HPDE6-E6E7 (cell line): ENCODE measurements around the gene ZNF385B.

Experiments
- DNase-seq: peaks from one replicate; pipeline ENCODE4 v3.0.0; 2011; ENCODE audit warnings: missing footprints; ENCODE audit errors: extremely low spot score

The ZNF385B gene

GRCh38 chr2:179444056-179444455 lies 417.4 kb downstream of the ZNF385B start:
- DNase-seq, result no peak

GRCh38 chr2:179443180-179443579 lies 418.2 kb downstream of the ZNF385B start:
- no peak for DNase-seq

GRCh38 chr2:179442206-179442605 lies 419.2 kb downstream of the ZNF385B start:
- DNase-seq, result no peak

GRCh38 chr2:179441551-179441950 lies 419.9 kb downstream of the ZNF385B start:
- DNase-seq, result no peak

- no peak for DNase-seq
Measured at GRCh38 chr2:179440642-179441251, 420.7 kb downstream of the ZNF385B start.

- no peak for DNase-seq
Measured at GRCh38 chr2:179438654-179439053, 422.8 kb downstream of the ZNF385B start.

- DNase-seq, result no peak
Measured at GRCh38 chr2:179437430-179437829, 424.0 kb downstream of the ZNF385B start.

- DNase-seq, result no peak
Measured at GRCh38 chr2:179435566-179435965, 425.8 kb downstream of the ZNF385B start.

GRCh38 chr2:179435000-179435399 lies 426.4 kb downstream of the ZNF385B start:
- DNase-seq, result no peak

GRCh38 chr2:179434357-179434756 lies 427.1 kb downstream of the ZNF385B start:
- DNase-seq, result no peak

- no peak for DNase-seq
Measured at GRCh38 chr2:179432751-179433150, 428.7 kb downstream of the ZNF385B start.

GRCh38 chr2:179429597-179429996 lies 431.8 kb downstream of the ZNF385B start:
- DNase-seq, result no peak

- no peak for DNase-seq
Measured at GRCh38 chr2:179429060-179429471, 432.3 kb downstream of the ZNF385B start.

- no peak for DNase-seq
Measured at GRCh38 chr2:179428649-179429048, 432.8 kb downstream of the ZNF385B start.

GRCh38 chr2:179427065-179427464 lies 434.3 kb downstream of the ZNF385B start:
- no peak for DNase-seq

GRCh38 chr2:179424571-179424970 lies 436.8 kb downstream of the ZNF385B start:
- DNase-seq, result no peak

- DNase-seq, result peak; percentile 37
Measured at GRCh38 chr2:179422037-179422643, 439.3 kb downstream of the ZNF385B start.

- no peak for DNase-seq
Measured at GRCh38 chr2:179417436-179417949, 443.9 kb downstream of the ZNF385B start.

GRCh38 chr2:179412112-179412511 lies 449.3 kb downstream of the ZNF385B start:
- DNase-seq, result no peak

GRCh38 chr2:179410552-179411356 lies 450.7 kb downstream of the ZNF385B start:
- peak; percentile 25 for DNase-seq

GRCh38 chr2:179403624-179404023 lies 457.8 kb downstream of the ZNF385B start:
- no peak for DNase-seq

GRCh38 chr2:179393481-179393880 lies 467.9 kb downstream of the ZNF385B start:
- no peak for DNase-seq
